Amniotic epithelial cell (primary cell): Measurements from ENCODE around the gene LUC7L2.
"Not testable (repeated sequence)": the region's sequence is repeated elsewhere in the genome, so short reads cannot be mapped to it uniquely, and the experiment has no call there.

Experiments
- DNase-seq: peaks from one replicate; pipeline ENCODE4 v3.0.0-alpha.2; 2010; ENCODE audit warnings: low read depth

LUC7L2 gene, protein sequence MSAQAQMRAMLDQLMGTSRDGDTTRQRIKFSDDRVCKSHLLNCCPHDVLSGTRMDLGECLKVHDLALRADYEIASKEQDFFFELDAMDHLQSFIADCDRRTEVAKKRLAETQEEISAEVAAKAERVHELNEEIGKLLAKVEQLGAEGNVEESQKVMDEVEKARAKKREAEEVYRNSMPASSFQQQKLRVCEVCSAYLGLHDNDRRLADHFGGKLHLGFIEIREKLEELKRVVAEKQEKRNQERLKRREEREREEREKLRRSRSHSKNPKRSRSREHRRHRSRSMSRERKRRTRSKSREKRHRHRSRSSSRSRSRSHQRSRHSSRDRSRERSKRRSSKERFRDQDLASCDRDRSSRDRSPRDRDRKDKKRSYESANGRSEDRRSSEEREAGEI

DNA sequence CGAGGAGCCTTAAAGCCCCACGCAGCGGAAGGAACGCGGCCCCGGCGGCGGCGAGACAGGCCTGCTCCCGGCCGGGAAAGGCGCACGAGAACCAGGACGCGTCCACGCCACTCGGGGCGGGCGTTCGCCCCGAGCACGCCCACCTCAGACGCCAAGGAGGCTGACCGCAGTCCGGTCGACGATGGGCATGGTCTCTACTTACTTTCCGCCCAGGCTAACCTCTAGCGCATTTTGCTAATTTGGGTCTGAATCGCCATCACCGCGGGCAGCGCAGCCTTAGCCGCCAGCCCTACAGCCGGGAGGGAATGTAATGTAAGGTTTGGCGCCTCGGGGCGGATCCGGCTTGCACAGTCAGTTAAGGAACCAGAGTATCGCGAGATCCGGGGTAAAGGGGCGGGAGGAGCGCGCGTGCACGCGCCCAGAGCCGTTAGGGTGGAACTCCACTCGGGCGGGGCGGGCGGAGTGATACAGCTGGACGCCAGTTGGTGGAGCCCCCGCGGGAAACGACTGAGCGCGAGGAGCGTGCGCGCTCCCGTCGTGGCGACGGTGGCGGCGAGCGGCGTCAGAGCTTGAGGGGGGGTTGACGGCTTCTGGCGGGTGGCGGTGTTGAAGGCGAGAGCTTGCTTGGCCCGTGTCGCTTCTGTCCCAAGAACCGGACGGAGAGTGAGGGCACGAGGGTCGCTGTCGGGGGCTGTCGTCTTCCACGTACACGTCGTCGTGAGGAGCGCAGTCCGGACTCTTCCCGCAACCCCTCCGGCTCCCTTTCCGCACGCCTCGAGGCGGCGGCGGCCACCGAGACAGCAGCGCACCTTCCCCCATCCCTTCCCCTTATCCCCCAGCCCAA is at the start of gene LUC7L2:
Gene LUC7L2, plus strand, starts transcription at position 529 of the 844 bp plus-strand sequence. CDS start 368 bp downstream, outside the sequence.
- peak; percentile 97 for DNase-seq

DNA sequence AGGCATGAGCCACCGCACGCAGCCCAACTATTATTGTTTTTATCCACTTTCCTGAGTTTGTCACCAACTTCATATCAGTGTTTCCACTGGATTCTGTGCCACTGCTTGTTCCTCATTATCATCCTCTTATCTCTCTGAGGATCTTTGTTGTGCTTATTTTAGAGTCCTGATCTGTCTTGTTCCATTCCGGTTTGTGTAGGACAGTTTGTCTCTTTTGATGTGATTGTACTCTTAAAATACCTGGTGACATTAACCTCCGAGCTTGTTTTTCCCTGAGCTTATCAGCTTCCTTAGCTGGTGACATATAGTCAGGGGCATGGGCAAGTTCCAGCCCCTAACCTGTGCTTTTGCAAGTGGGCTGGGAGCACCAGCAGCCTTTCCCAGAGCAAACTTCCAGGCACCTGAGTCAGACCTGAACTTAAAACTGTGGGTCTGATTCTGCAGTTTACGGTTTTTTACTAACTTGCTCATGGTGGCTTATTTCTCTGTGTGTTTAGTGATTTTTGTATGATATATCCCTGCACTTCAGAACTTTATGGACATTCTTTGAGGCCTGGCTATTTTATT is 41.7 kb upstream of the LUC7L2 start:
- no peak for DNase-seq

DNA sequence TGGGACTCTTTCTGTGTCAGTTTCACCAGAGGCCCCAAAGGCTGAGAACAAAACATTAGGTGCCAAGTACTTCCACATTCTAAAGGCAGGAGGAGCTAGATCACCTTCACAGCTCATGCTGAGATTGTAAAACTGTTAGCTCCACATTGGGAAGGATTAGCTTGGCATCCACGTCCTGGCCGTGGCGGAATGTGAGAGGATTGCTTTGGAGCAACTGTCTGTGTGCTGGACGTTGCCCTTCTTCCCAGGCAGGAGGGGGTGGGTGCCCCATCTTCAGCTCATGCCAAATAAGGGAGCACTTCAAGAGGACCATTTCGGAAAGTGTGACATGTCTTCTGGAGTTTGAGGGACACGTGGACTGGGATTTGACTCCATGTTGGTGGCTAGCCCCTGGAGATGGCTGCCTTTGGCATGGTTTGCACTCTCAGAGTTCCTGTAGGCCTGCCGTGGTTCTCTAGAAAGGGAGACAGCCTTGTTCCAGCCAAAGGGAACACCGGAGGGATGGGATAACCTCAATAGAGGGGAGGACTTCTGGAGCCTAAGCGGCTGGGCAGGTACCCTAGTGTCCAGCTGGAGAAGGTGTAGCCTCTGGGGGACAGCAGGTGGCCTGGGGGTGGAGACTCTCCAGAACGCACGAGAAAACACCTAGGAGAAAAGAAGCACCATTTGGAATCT is 38.5 kb upstream of the LUC7L2 start:
- peak; percentile 59 for DNase-seq

DNA sequence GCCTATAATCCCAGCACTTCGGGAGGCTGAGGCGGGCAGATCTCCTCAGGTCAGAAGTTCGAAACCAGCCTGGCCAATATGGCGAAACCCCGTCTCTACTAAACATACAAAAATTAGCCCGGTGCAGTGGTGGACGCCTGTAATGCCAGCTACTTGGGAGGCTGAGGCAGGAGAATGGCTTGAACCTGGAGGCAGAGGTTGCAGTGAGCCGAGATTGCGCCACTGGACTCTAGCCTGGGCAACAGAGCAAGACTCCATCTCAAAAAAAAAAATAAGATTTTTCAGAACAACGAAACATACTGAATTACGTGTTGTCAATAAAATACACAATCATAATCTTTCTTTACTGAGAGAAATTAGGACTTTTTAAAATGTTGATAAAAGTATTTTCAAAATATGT is 35.0 kb upstream of the LUC7L2 start:
- DNase-seq = not testable (repeated sequence)

DNA sequence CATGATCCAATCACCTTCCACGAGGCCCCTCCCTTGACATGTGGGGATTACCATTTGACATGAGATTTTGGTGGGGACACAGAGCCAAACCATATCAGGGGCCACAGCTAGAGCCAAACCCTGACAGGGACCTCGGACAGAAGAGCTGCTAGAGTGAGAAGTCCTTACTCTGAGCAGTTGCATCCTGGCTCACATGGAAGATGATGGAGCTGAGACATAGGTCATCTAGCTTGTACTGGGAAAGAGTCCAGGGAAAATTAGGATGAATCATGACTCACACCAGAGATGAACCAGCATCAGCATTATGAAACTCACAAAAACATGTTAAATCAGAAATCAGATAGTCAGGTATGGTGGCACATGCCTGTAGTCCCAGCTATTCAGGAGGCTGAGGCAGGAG is 31.3 kb upstream of the LUC7L2 start:
- peak; percentile 89 for DNase-seq

DNA sequence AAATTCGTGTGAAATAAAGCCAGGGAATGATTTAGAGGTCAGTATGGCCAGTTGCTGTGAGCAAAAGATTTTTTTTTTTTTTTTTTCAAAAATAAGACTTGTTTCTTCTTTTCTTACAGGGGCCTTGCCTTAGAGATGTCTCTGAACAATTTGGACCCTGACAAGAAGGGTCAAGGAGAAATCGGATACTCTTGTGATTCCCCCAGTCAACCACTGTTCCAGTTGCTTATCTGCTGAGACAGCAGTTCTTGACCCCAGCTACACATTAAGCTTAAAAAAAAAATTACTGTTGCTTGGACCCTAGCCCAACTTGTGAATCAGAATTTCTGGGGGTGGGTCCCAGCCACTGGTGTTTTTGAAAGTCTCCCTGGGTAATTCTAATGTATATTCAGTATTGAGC is 30.6 kb upstream of the LUC7L2 start:
- no peak for DNase-seq

DNA sequence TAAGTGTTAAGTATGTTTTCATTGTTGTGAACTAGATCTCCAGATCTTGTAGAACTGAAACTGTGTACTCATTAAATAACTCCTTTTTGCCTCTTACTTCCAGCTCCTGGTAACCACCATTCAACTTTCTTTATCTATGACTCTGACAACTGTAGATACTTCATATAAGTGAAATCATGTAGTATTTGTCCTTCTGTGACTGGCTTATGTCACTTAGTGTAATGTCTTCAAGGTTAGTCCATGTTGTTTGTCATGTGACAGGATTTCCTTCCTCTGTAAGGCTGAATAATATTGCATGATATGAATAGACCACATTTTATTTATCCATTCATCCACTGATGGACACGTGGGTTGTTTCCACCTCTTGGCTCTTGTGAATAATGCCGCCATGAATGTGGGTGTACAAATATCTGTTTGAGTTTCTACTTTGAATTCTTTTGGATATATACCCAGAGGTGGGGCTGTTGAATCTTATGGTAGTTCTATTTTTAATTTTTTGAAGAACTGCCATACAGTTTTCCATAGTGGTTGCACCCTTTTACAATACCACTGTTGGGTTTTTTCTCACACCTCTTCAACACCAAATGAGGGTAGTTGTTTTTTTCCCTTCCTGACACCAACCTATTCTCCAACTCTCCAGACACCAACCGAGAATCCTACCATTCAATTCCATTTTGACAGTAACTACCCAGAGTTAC is 29.2 kb upstream of the LUC7L2 start:
- DNase-seq = no peak

DNA sequence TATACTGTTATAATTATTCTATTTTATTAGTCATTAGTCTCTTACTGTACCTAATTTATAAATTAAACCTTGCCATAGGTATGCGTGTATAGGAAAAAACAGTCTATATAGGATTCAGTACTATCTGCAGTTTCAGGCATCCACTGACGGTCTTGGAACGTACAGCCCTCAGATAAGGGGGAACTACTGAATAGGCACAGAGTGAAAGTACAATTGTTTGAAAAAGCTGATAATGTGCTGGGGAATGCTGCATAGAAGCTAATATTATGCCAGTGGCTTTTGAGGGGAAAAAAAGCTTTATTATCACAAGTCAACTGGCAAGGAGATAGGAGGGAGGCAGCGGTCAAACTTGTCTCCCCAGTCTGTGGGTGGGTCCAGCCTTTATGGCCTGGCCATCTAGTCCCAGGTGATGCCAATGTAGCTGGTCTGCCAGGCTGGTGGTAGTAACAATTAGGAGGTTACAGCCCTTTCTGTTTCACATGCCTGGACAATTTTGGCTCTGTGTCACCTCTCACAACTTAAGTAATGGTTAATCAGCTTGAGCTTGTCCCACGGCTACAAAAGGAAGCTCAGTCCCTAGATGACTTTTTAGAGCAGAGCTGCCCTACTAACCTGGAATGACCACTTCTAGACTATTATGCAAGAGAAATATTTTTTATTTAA is 26.9 kb upstream of the LUC7L2 start:
- DNase-seq = no peak

DNA sequence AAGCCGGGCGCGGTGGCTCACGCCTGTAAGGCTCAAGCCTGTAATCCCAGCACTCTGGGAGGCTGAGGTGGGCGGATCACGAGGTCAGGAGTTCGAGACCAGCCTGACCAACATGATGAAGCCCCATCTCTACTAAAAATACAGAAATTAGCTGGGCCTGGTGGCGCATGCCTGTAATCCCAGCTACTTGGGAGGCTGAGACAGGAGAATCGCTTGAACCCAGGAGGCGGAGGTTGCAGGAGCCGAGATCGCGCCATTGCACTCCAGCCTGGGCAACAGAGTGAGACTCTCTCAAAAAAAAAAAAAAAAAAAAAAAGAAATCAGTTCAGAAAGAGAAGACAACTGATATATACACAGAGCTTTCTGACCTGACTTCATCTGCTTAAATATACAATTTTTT is 26.3 kb upstream of the LUC7L2 start:
- DNase-seq = not testable (repeated sequence)

DNA sequence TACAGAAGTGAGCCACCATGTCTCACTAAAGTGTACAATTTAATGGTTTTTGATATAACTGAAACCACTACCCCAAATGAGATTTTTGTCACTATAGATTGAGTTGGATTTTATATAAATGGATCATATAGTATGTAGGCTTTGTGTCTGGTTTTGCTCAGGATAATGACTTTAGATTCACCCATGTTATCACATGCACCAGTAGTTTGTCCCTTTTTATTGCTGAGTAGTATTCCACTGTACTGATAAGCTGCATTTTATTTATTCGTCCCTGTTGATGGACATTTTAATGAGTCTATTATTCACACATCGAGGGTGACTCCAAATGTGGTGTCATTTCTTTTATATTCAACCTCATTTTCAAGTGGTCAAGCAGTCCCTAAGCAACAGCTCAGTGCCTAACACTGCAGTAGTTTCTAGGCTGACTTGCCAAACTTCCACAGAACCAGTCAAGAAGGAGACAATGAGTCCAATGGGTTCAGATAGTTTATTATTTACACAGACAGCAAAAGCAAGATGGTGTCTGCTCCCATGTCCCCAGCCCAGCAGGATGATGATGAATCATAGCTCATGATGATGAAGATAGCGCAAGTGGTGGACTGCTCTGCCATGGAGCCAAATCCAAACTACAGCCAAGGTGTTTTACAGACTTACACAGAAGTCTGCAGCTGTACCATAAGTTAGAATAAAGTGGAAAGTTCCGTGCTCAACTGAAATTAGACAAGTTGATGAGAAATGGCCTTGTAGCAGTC is 25.1 kb upstream of the LUC7L2 start:
- DNase-seq = no peak

DNA sequence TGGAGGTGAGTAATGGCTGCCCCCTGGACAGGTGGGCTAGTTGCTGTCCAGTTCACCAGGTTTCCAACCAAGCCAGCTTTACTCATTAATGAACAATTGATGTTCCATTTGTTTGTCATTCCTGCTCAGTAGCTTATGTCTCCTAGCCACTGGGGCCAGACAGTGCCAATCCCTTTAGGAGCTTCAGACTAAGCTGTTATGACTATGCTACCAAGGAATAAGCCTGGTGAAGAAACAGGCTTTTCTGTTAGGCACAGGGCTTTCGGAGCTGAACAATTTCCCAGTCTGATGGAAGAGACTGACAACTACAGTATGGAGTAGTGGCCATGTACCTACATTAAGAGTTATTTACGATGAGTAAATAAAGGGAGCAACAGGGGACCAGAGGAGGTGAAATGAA is 20.7 kb upstream of the LUC7L2 start:
- DNase-seq = no peak

DNA sequence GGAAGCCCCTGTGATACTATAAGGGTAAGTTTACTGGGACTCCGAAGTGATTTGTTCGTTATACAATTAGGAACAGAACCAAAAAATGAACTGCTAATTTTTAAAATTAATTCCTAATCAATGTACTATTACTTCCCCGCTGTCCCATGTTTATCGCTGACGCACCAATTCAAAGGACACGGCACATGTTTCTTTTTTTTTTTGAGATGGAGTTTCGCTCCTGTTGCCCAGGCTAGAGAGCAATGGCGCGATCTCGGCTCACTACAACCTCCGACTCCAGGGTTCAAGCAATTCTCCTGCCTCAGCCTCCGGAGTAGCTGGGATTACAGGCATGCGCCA is 20.0 kb upstream of the LUC7L2 start:
- DNase-seq = no peak

DNA sequence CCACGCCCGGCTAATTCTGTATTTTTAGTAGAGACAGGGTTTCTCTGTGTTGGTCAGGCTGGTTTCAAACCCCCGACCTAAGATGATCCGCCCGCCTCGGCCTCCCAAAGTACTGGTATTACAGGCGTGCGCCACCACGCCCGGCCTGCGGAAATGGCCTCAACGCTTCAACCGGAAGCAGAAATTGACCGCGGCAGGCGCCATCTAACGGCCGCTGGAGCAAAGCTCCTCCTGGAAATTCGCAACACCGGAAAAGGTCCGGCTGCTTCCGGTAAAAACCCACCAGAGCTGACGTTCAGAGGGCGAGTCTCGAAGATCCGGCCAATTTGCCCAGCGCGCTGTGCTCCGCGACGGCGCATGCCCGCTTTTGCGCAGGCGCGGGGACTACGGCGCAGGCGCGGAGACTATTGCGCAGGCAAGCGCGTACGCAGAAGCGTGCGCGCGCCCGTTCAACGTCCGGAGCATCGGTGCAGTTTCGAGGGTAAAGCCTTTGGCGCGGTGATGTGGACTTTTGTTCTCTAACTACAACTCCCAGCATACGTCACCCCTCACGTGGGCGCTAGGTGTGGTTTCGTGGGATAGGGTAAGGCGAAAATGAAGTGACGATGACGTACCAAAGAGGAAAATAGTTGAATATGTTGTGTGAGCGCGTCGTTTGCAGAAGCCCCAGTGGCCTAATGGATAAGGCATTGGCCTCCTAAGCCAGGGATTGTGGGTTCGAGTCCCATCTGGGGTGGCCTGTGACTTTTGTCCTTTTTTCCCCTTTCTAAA is 19.5 kb upstream of the LUC7L2 start:
- DNase-seq = peak; percentile 99

DNA sequence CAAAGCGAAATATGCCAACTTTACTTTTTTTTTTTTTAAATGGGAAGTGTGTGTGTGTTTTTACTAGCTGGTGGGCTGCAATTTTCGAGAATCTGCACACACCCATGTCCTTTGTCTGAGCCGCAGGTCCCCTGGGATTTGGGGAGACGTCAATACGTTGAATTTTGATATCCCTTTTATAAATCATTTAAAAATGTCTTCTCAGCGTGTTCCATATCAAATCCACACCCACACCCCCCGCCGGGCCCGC is 19.0 kb upstream of the LUC7L2 start:
- no peak for DNase-seq

DNA sequence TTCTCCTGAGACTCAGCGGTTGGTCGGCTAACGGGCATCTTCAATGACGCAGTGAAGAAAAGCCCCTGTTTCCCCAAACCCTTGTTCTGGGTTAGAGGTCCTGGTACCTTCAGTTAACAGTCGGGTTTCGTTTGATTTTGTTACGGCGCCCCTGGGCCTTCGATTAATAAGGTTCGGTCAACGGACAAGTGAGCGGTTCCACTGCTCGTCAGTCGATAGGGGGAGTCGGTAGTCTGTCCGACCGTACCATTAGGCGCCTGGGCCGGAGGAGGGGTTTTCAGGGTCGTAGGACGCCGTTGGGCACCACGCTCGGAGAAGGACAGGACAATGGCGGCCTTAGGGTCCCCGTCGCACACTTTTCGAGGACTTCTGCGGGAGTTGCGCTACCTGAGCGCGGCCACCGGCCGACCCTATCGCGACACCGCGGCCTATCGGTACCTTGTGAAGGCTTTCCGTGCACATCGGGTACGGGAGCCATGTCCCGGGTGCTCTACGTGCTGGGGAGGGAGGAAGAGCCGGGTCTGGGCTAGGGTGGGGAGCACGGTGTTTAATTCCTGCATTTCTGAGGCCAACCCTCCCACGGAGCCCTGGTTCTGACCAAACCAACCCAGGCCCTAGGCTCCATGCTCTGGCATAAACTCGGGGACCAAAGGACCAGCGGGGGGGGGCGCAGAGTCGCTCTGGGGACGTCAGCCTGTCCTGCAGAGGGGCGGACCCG is 18.5 kb upstream of the LUC7L2 start, which contains the start of gene FMC1:
Gene FMC1, plus strand, starts transcription at position 280 of the 718 bp plus-strand sequence. Its CDS starts 48 bp downstream, at position 328.
- DNase-seq = peak; percentile 92

DNA sequence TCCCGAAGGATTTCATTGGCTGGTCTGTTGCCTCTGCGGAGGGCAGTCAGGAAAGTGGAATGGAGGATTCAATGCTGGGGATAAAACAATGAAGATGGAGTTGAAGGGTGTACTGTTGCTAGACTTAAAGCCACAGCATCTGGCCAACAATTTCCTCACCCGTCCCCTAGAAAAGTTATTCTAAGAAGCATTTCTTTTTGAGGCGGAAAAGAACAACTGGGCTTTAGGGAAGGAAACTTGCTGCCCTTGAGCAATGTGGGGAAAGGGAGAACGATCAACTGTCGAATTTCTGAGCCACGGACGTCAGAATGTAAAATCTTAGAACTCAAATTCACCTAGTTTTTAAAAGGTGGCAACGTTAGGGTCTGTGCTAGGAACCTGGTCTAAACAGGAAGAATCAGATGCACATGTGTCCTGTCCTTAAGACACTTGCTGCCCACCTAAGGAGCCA is 17.9 kb upstream of the LUC7L2 start:
- peak; percentile 81 for DNase-seq

DNA sequence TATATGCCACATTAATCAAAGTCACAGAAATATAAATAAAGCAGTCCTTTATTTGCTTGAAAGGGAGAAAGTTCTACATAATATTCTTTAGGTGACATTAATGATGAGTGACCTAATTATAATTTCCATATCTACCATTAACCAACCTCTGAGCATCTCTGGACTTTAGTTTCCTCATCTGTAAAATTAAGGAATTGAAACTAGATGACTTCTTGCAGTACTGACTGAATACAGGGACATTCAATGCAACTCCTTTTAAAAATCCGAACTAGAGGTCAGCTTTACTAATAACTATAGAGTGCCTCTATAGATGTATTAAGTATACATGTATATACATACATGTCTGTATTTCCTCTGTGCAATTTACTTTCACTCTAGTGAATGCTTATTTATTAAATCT is 14.7 kb upstream of the LUC7L2 start:
- no peak for DNase-seq

DNA sequence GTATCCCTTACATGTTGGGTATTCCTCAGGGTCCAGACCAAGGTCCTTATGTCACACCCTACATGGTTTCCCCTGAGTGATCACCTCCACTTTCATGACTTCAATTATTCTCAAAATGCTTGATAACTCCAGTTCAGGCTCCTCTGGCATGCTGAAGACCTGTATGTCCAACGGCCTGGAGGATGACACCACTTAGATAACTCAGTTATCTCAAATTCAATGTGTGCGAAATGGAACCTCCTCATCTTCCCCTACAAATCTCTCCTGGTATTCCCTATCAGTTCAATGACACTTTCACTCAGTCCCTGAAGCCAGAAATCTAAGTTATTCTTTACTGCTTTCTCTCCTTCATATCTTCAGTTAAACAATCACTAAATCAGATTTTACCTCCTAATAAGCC is 8.7 kb upstream of the LUC7L2 start:
- no peak for DNase-seq

DNA sequence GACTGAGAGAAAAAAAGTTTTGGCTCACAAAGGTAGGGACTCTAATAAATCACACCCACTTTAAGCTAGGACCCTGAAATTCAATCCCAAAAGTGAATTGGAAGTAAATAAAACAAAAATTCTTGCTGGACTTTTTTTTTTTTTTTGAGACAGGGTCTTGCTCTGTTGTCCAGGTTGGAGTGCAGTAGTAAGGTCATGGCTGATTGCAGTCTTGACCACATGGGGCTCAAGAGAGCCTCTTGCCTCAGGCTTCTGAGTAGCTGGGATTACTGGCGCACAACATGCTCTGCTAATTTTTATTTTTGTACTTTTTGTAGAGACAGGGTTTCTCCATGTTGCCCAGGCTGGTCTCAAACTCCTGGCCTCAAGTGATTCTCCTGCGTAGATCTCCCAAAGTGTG is 5.0 kb upstream of the LUC7L2 start:
- DNase-seq = no peak
